KMS-11 (cell line): Measurements from ENCODE around the gene DBNL.

Experiments
- H2AFZ ChIP-seq: fragments of 200-600 bp; sonication (generic); 2 replicates; pipeline ENCODE4 v1.6.1; 2016; ENCODE audit warnings: antibody characterized with exemption, mixed run types, low read depth
- H3K27ac ChIP-seq: fragments of 200-600 bp; sonication (generic); 2 replicates; pipeline ENCODE4 v1.6.1; 2016; ENCODE audit warnings: mild to moderate bottlenecking, mixed run types
- H3K27me3 ChIP-seq: fragments of 200-600 bp; sonication (generic); 2 replicates; pipeline ENCODE4 v1.6.1; 2017; ENCODE audit warnings: mild to moderate bottlenecking, low read depth, mixed run types, moderate library complexity; ENCODE audit not compliant: insufficient read depth
- H3K36me3 ChIP-seq: fragments of 200-600 bp; sonication (generic); 2 replicates; pipeline ENCODE4 v1.6.1; 2017; ENCODE audit warnings: mild to moderate bottlenecking, mixed run types; ENCODE audit not compliant: insufficient read depth
- H3K4me1 ChIP-seq: fragments of 200-600 bp; sonication (generic); 2 replicates; pipeline ENCODE4 v1.6.1; 2016; ENCODE audit warnings: mild to moderate bottlenecking, low read depth, mixed run types; ENCODE audit not compliant: poor library complexity, severe bottlenecking
- H3K4me2 ChIP-seq: fragments of 200-600 bp; sonication (generic); 2 replicates; pipeline ENCODE4 v1.7.0; 2016; ENCODE audit warnings: mild to moderate bottlenecking, mixed run types
- H3K4me3 ChIP-seq: fragments of 200-600 bp; sonication (generic); IDR thresholded peaks from 2 replicates; pipeline ENCODE4 v1.6.1; 2017; ENCODE audit warnings: low read depth, low read length, mixed read lengths; ENCODE audit not compliant: insufficient read depth
- H3K79me2 ChIP-seq: fragments of 200-600 bp; sonication (generic); 2 replicates; pipeline ENCODE4 v1.6.1; 2016; ENCODE audit warnings: low read depth, mixed run types; ENCODE audit not compliant: insufficient read depth
- H3K9ac ChIP-seq: fragments of 200-600 bp; sonication (generic); 2 replicates; pipeline ENCODE4 v1.6.1; 2016; ENCODE audit warnings: mild to moderate bottlenecking, mixed run types
- H4K20me1 ChIP-seq: fragments of 200-600 bp; sonication (generic); 2 replicates; pipeline ENCODE4 v1.6.1; 2016; ENCODE audit warnings: mild to moderate bottlenecking, mixed run types; ENCODE audit not compliant: insufficient read depth
- TF ChIP-seq, protein P1 (sequence below): fragments of 200-600 bp; sonication (generic); conservative IDR thresholded peaks from 2 replicates; pipeline ENCODE4 v1.6.1; 2017; ENCODE audit warnings: low read depth, mild to moderate bottlenecking, antibody characterized with exemption, low read length, moderate library complexity, mixed read lengths

DBNL gene

DNA sequence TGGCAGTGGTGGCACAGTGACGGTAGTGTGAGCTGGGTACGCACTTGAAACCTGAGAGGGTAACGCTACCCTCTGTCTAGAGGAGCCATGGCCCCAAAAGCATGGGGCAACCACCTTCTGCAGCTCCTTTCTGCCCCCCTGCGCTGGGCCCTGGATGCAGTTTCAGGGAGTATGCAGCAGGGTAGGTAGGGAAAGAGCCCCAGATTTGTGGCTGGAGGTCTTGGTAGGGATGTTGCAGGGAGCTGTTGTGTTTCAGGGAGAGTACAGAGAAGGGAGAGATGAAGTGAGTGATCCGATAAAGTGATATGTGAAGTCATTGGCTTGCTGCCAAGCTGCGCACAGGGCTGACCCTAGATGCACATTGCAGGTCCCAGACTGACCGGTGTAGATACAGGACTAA is 23.6 kb downstream of the DBNL start:
- Histone ChIP-seq H3K27me3 (no peaks in the 10 kb centered on the region), H3K4me1 (peaks cover 8% of the 10 kb centered on the region), H3K79me2 (no peaks in the 10 kb centered on the region)

GRCh38 chr7:44071726-44072363 is 27.3 kb downstream of the DBNL start:
- H2AFZ ChIP-seq: no peak overlapping the region
- H4K20me1 ChIP-seq: no peaks in the 10 kb centered on the region
- no peak overlapping the region for H3K27ac ChIP-seq
- H3K4me2 ChIP-seq: no peak overlapping the region
- no peaks in the 10 kb centered on the region for H3K36me3 ChIP-seq
- H3K4me3 ChIP-seq: no peak overlapping the region
- peaks cover 8% of the 10 kb centered on the region for H3K4me1 ChIP-seq
- H3K79me2 ChIP-seq: no peaks in the 10 kb centered on the region
- TF ChIP-seq, protein P1, sequence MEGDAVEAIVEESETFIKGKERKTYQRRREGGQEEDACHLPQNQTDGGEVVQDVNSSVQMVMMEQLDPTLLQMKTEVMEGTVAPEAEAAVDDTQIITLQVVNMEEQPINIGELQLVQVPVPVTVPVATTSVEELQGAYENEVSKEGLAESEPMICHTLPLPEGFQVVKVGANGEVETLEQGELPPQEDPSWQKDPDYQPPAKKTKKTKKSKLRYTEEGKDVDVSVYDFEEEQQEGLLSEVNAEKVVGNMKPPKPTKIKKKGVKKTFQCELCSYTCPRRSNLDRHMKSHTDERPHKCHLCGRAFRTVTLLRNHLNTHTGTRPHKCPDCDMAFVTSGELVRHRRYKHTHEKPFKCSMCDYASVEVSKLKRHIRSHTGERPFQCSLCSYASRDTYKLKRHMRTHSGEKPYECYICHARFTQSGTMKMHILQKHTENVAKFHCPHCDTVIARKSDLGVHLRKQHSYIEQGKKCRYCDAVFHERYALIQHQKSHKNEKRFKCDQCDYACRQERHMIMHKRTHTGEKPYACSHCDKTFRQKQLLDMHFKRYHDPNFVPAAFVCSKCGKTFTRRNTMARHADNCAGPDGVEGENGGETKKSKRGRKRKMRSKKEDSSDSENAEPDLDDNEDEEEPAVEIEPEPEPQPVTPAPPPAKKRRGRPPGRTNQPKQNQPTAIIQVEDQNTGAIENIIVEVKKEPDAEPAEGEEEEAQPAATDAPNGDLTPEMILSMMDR: no peak
- no peaks in the 10 kb centered on the region for H3K27me3 ChIP-seq
- no peak overlapping the region for H3K9ac ChIP-seq

More for the DNA sequence above, 23.6 kb downstream of the DBNL start:
- no peak overlapping the region for H2AFZ ChIP-seq
- no peak overlapping the region for H3K4me2 ChIP-seq
- H3K36me3 ChIP-seq: no peaks in the 10 kb centered on the region
- no peak overlapping the region for H3K4me3 ChIP-seq
- H3K9ac ChIP-seq: no peak overlapping the region
- H4K20me1 ChIP-seq: no peaks in the 10 kb centered on the region
- TF ChIP-seq, protein P1: no peak
- H3K27ac ChIP-seq: no peak overlapping the region

GRCh38 chr7:44072364-44073231 is 28.1 kb downstream of the DBNL start:
- peaks cover 8% of the 10 kb centered on the region for H3K4me1 ChIP-seq
- H3K4me2 ChIP-seq: no peak overlapping the region
- TF ChIP-seq, protein P1: peak; percentile 81
- no peak overlapping the region for H3K9ac ChIP-seq
- no peak overlapping the region for H2AFZ ChIP-seq
- H3K36me3 ChIP-seq: no peaks in the 10 kb centered on the region
- no peaks in the 10 kb centered on the region for H3K79me2 ChIP-seq
- H3K27me3 ChIP-seq: no peaks in the 10 kb centered on the region
- H3K27ac ChIP-seq: no peak overlapping the region
- no peak overlapping the region for H3K4me3 ChIP-seq
- H4K20me1 ChIP-seq: no peaks in the 10 kb centered on the region

GRCh38 chr7:44073664-44074348 is 29.3 kb downstream of the DBNL start:
- TF ChIP-seq, protein P1: no peak
- Histone ChIP-seq H3K9ac (no peak overlapping the region), H3K27ac (no peak overlapping the region), H3K4me3 (no peak overlapping the region), H3K4me1 (peaks cover 8% of the 10 kb centered on the region), H3K79me2 (no peaks in the 10 kb centered on the region), H3K27me3 (no peaks in the 10 kb centered on the region), H3K4me2 (no peak overlapping the region), H4K20me1 (no peaks in the 10 kb centered on the region), H2AFZ (no peak overlapping the region), H3K36me3 (no peaks in the 10 kb centered on the region)
